GM12865 (cell line): Measurements from ENCODE around the gene LRRC74A.

Source experiments
- DNase-seq: peaks from one replicate; pipeline ENCODE4 v3.0.0; 2010; ENCODE audit warnings: low read depth
- H3K4me3 ChIP-seq: 2 replicates; pipeline ENCODE4 v1.5.1; 2011; ENCODE audit warnings: mild to moderate bottlenecking, low read depth, low read length, control low read depth
- TF ChIP-seq, protein P1 (sequence below): IDR thresholded peaks from 2 replicates; pipeline ENCODE4 v1.5.1; 2011; ENCODE audit warnings: low read length, control low read depth, low read depth, inconsistent platforms; ENCODE audit not compliant: insufficient read depth; ENCODE audit errors: missing control alignments

The LRRC74A gene

GRCh38 chr14:76872796-76873432 lies 46.7 kb downstream of the LRRC74A start:
- no peak overlapping the region for H3K4me3 ChIP-seq
- DNase-seq, result peak; percentile 59
- TF ChIP-seq, protein P1, sequence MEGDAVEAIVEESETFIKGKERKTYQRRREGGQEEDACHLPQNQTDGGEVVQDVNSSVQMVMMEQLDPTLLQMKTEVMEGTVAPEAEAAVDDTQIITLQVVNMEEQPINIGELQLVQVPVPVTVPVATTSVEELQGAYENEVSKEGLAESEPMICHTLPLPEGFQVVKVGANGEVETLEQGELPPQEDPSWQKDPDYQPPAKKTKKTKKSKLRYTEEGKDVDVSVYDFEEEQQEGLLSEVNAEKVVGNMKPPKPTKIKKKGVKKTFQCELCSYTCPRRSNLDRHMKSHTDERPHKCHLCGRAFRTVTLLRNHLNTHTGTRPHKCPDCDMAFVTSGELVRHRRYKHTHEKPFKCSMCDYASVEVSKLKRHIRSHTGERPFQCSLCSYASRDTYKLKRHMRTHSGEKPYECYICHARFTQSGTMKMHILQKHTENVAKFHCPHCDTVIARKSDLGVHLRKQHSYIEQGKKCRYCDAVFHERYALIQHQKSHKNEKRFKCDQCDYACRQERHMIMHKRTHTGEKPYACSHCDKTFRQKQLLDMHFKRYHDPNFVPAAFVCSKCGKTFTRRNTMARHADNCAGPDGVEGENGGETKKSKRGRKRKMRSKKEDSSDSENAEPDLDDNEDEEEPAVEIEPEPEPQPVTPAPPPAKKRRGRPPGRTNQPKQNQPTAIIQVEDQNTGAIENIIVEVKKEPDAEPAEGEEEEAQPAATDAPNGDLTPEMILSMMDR, result peak; percentile 87

DNA sequence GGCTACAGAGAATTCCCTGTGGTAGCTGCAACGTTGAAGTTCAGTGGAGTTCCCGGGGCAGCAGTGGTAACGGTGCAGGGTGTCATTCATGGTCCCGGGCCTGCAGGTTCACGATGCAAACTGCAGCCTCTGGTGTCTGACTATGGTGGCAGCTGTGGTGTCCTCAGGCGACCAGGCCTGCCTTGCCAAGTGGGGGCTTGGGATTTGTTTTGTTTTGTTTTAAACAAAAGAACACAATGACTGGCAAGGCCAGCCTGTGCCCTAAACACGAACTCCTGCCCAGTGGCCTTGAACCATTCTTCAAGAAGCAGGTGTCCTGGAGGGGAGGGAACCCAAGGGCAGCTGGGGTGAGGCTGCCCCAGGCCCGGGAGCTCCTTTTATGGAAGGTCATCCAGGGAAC lies 48.5 kb downstream of the LRRC74A start:
- no peak overlapping the region for H3K4me3 ChIP-seq
- TF ChIP-seq, protein P1, result no peak
- DNase-seq, result no peak

- H3K4me3 ChIP-seq, result no peak overlapping the region
- peak; percentile 71 for DNase-seq
- TF ChIP-seq, protein P1, result peak; percentile 93
Measured at GRCh38 chr14:76876076-76876475, 49.9 kb downstream of the LRRC74A start.

DNA sequence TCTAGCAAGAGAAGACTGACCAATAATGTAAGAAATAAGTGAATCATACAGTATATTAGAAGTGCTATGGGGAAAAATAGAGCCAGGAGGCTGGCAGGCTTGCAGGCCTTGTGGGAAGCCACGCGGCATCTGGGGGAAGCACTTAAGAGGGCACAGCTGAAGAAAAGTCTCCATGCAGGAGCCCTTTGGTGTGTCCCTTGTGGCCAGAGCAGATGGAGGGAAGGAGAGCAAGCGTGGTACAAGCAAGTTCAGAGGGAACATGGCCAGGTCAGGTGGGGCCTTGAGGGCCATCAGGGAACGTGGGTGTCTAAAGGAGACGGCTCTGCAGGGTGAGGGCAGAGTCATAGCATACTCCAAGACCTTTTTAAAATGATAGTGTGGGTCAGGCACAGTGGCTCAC lies 51.7 kb downstream of the LRRC74A start:
- TF ChIP-seq, protein P1, result no peak
- H3K4me3 ChIP-seq, result no peak overlapping the region
- DNase-seq, result no peak

DNA sequence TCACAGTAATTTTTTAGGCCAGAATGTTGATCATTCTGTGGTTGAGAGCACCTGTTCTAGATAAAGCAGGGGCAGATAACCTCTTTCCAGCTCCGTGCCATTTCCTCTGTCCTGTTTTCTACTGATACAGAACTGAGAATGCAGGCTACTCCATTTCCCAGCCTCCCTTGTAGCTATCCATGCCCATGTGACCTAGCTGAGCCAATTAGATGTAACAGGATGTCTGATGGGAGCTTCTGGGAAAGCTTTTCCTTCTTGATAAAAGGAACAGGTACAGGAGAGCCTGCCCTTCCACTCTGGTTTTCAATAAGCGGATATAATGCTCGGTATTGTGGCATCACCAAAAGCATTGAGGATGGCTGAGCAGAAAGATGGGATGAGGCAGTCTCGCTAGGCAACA lies 54.2 kb downstream of the LRRC74A start:
- TF ChIP-seq, protein P1, result no peak
- no peak for DNase-seq
- no peak overlapping the region for H3K4me3 ChIP-seq

DNA sequence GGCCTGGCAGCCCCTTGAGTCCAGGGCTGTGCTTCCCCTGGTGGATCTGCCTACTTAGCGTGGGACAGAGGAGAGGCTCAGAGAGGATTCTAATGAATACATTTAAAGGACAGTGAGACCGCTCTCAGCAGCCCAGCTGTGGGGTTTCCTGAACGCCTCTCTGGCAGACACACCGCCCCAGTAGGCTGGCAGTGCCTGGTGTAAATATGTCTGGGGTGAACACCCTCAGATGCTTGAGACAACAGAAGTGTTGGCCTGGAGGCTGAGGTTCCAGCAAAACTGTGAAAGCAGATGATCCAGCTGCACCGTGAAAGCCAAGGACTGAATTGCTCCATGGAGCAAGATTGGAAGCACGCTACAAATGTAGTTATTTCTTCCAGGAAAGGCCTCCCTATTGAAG lies 55.1 kb downstream of the LRRC74A start:
- no peak for DNase-seq
- TF ChIP-seq, protein P1, result no peak
- no peak overlapping the region for H3K4me3 ChIP-seq

- TF ChIP-seq, protein P1, result no peak
- DNase-seq, result no peak
- no peak overlapping the region for H3K4me3 ChIP-seq
Measured at GRCh38 chr14:76882651-76883050, 56.4 kb downstream of the LRRC74A start.
